H1 (cell line): Measurements from ENCODE around the gene RLN1. TPM values are rescaled to one million over a fixed set of nuclear protein-coding genes. Genes with fewer than 3 reads are reported as not detected.
A peak's percentile ranks its signal among the peaks of the same experiment; 100 is the strongest.
"Not testable (repeated sequence)": the region's sequence is repeated elsewhere in the genome, so short reads cannot be mapped to it uniquely, and the experiment has no call there.

Experiments used
- CTCF ChIA-PET: fragments of 300-600 bp; sonication (Branson Sonifier 250); formaldehyde crosslinking; loops from one replicate; lab custom pipeline; 2021; ENCODE audit not compliant: partially characterized antibody; lab: Charles Lee
- POLR2A ChIA-PET: fragments of 300-600 bp; sonication (Branson Sonifier 250); formaldehyde crosslinking; loops from one replicate; lab custom pipeline; 2021; ENCODE audit warnings: inconsistent platforms; ENCODE audit not compliant: partially characterized antibody; lab: Charles Lee
- DNase-seq, 2 experiments: peaks; one replicate each; pipeline versions ENCODE4 v3.0.0 to v3.0.0-alpha.2; 2010 to 2022; ENCODE audit warnings: low spot score in 2 of 2, low read depth in 1 of 2, mixed read lengths in 1 of 2
- FAIRE-seq: peaks from 2 replicates; lab custom pipeline; 2011; peaks lifted over from hg19 to GRCh38; lab: Jason Lieb, UNC
- H2AFZ ChIP-seq: 2 replicates; pipeline ENCODE4 v1.8.1; 2012; ENCODE audit warnings: low read length, inconsistent platforms
- H2AK5ac ChIP-seq: 2 replicates; pipeline ENCODE4 v1.6.1; 2013; ENCODE audit warnings: low read depth, low read length
- H2BK120ac ChIP-seq: replicated peaks from 2 replicates; pipeline ENCODE3; 2013; ENCODE audit warnings: low read depth, low read length, inconsistent platforms
- H2BK12ac ChIP-seq: 2 replicates; pipeline ENCODE4 v1.6.1; 2013; ENCODE audit warnings: low read depth, low read length
- H2BK15ac ChIP-seq: 2 replicates; pipeline ENCODE4 v1.6.1; 2013; ENCODE audit warnings: low read length
- H2BK20ac ChIP-seq: 2 replicates; pipeline ENCODE4 v1.6.1; 2013; ENCODE audit warnings: low read length
- H2BK5ac ChIP-seq: 2 replicates; pipeline ENCODE4 v1.6.1; 2013; ENCODE audit warnings: low read depth, low read length
- H3K14ac ChIP-seq: 2 replicates; pipeline ENCODE4 v1.6.1; 2013; ENCODE audit warnings: inconsistent platforms; ENCODE audit not compliant: insufficient read length
- H3K18ac ChIP-seq: 2 replicates; pipeline ENCODE4 v1.6.1; 2013; ENCODE audit warnings: low read length; ENCODE audit errors: extremely low read depth
- H3K23ac ChIP-seq: 2 replicates; pipeline ENCODE4 v1.6.1; 2013; ENCODE audit warnings: inconsistent platforms; ENCODE audit not compliant: insufficient read length
- H3K23me2 ChIP-seq: 2 replicates; pipeline ENCODE4 v1.6.1; 2013; ENCODE audit warnings: low read depth, low read length
- H3K27ac ChIP-seq: 2 replicates; pipeline ENCODE4 v1.6.1; 2011; ENCODE audit warnings: low read depth, low read length, inconsistent platforms
- H3K27me3 ChIP-seq, 4 experiments: replicated peaks in 1 of 4; 1 replicate in 1 of 4; 2 replicates in 3 of 4; pipeline versions ENCODE4 v1.6.1 to v1.8.1; 2011 to 2013; ENCODE audit warnings: low read length in 3 of 4, mild to moderate bottlenecking in 3 of 4, inconsistent platforms in 2 of 4, mixed read lengths in 2 of 4, moderate library complexity in 1 of 4; ENCODE audit not compliant: control insufficient read depth in 3 of 4, insufficient read depth in 3 of 4; ENCODE audit errors: extremely low read depth in 1 of 4
- H3K36me3 ChIP-seq, 4 experiments: 2 replicates each; pipeline versions ENCODE4 v1.6.1 to v1.8.1; 2011 to 2013; ENCODE audit warnings: mild to moderate bottlenecking in 4 of 4, low read length in 3 of 4, moderate library complexity in 2 of 4, control low read depth in 1 of 4, inconsistent platforms in 1 of 4; ENCODE audit not compliant: insufficient read depth in 4 of 4, control insufficient read depth in 2 of 4
- H3K4ac ChIP-seq: replicated peaks from 2 replicates; pipeline ENCODE3; 2013; ENCODE audit warnings: low read length, low read depth, mixed read lengths, inconsistent platforms; ENCODE audit not compliant: insufficient read length
- H3K4me1 ChIP-seq, 4 experiments: replicated peaks in 1 of 4; 1 replicate in 1 of 4; 2 replicates in 3 of 4; pipeline versions ENCODE4 v1.6.1 to v1.8.1; 2011 to 2013; ENCODE audit warnings: low read length in 3 of 4, inconsistent platforms in 2 of 4, mixed read lengths in 1 of 4; ENCODE audit not compliant: insufficient read depth in 4 of 4, control insufficient read depth in 3 of 4
- H3K4me2 ChIP-seq, 2 experiments: 2 replicates each; pipeline versions ENCODE4 v1.6.1 to v1.8.1; 2011 to 2013; ENCODE audit warnings: low read depth in 2 of 2, low read length in 2 of 2, control low read depth in 1 of 2, inconsistent platforms in 1 of 2, mild to moderate bottlenecking in 1 of 2; ENCODE audit not compliant: insufficient read depth in 1 of 2
- H3K4me3 ChIP-seq, 4 experiments: fragments of 200-600, 300-600 bp in 1 of 4; sonication (generic), shearing (Covaris generic), sonication (Bioruptor Twin) in 1 of 4; 2 replicates each; pipeline versions ENCODE4 v1.5.1 to v1.8.1; 2011 to 2016; ENCODE audit warnings: low read length in 4 of 4, low read depth in 3 of 4, control low read depth in 2 of 4, inconsistent platforms in 2 of 4, mild to moderate bottlenecking in 2 of 4, mixed read lengths in 1 of 4, moderate library complexity in 1 of 4; ENCODE audit not compliant: insufficient read depth in 2 of 4; ENCODE audit errors: extremely low read depth in 1 of 4
- H3K56ac ChIP-seq: replicated peaks from 2 replicates; pipeline ENCODE3; 2013; ENCODE audit warnings: low read depth, mild to moderate bottlenecking, mixed read lengths, low read length, inconsistent platforms; ENCODE audit not compliant: insufficient read length
- H3K79me1 ChIP-seq: 2 replicates; pipeline ENCODE4 v1.6.1; 2013; ENCODE audit warnings: low read depth, low read length, control low read depth
- H3K79me2 ChIP-seq, 2 experiments: 2 replicates each; pipeline versions ENCODE4 v1.6.1 to v1.8.1; 2012 to 2013; ENCODE audit warnings: low read length in 2 of 2, mild to moderate bottlenecking in 2 of 2, inconsistent platforms in 1 of 2; ENCODE audit not compliant: insufficient read depth in 2 of 2, control insufficient read depth in 1 of 2
- H3K9ac ChIP-seq, 4 experiments: replicated peaks in 1 of 4; 1 replicate in 1 of 4; 2 replicates in 3 of 4; pipeline versions ENCODE4 v1.6.1 to v1.8.1; 2011 to 2013; ENCODE audit warnings: low read depth in 3 of 4, low read length in 3 of 4, control low read depth in 2 of 4, mild to moderate bottlenecking in 2 of 4, moderate library complexity in 2 of 4, inconsistent platforms in 1 of 4; ENCODE audit errors: extremely low read depth in 1 of 4
- H3K9me3 ChIP-seq, 2 experiments: 2 replicates each; pipeline versions ENCODE4 v1.6.1 to v1.8.1; 2012 to 2013; ENCODE audit warnings: mild to moderate bottlenecking in 2 of 2, moderate library complexity in 2 of 2, control low read depth in 1 of 2, inconsistent platforms in 1 of 2, low read depth in 1 of 2, low read length in 1 of 2, mixed read lengths in 1 of 2; ENCODE audit not compliant: insufficient read depth in 2 of 2
- H4K20me1 ChIP-seq, 2 experiments: replicated peaks in 1 of 2; 2 replicates each; pipeline versions ENCODE3 to v1.8.1; 2011 to 2013; ENCODE audit warnings: inconsistent platforms in 2 of 2, low read length in 2 of 2, mild to moderate bottlenecking in 1 of 2; ENCODE audit not compliant: insufficient read depth in 2 of 2, control insufficient read depth in 1 of 2
- H4K5ac ChIP-seq: 2 replicates; pipeline ENCODE4 v1.6.1; 2013; ENCODE audit warnings: low read length, low read depth, mixed read lengths, inconsistent platforms; ENCODE audit not compliant: insufficient read length
- H4K8ac ChIP-seq: 2 replicates; pipeline ENCODE4 v1.8.0; 2013; ENCODE audit warnings: mild to moderate bottlenecking, moderate library complexity, low read length, inconsistent platforms; ENCODE audit not compliant: insufficient read depth; ENCODE audit errors: extremely low read depth
- H4K91ac ChIP-seq: replicated peaks from 2 replicates; pipeline ENCODE3; 2013; ENCODE audit warnings: low read length, mixed read lengths, inconsistent platforms; ENCODE audit not compliant: insufficient read length
- WGBS, 2 experiments: shearing (Covaris generic) in 1 of 2; methylation state at CpG; one replicate each; pipeline versions ENCODE4 v1.1.6 to v1.1.7; 2013 to 2015; ENCODE audit warnings: low lambda C conversion rate in 2 of 2, mixed read lengths in 2 of 2, inconsistent platforms in 1 of 2, low coverage in 1 of 2, missing lambda C conversion rate in 1 of 2; ENCODE audit not compliant: insufficient replicate concordance in 2 of 2, insufficient coverage in 1 of 2, insufficient read length in 1 of 2; ENCODE audit errors: extremely low coverage in 1 of 2, missing lambda C conversion rate in 1 of 2; 5-methylcytosine and 5-hydroxymethylcytosine counted together
- polyA plus RNA-seq, 7 experiments: library from polyadenylated mRNA; depleted of rRNA in 3 of 7; stranded (reverse) in 5 of 7; unstranded in 2 of 7; fragments of >200 nt in 5 of 7; fragments of 200-250 nt in 2 of 7; gene quantifications; 1 replicate in 5 of 7; 2 replicates in 1 of 7; 4 replicates in 1 of 7; pipeline versions ENCODE4 v1.2.1 to v1.2.3, GENCODE V29; 2011 to 2013; ENCODE audit warnings: missing spikeins in 2 of 7, mixed read lengths in 2 of 7
- total RNA-seq: library from RNA; stranded (reverse); fragmentation: NEBNext Ultra II Directional; extraction: Animal tissue kit (Norgen Biotek cat#: 25700); gene quantifications from 2 replicates; pipeline ENCODE4 v1.2.1, GENCODE V29; 2021

The RLN1 gene
- total and polyA plus RNA-seq, 2 of the 8 experiments (the other 6 are each of a cell fraction or from before 2014, with no cell fraction given): 0.51 to 0.80 TPM

GRCh38 chr9:5303840-5304795, 35.6 kb downstream of the RLN1 start, which contains the start of gene RLN2:
RLN2 (minus strand) TSS chr9:5304716; CDS start chr9:5304580, 136 bp downstream.
- H4K8ac ChIP-seq, H3K4me1 ChIP-seq, H3K79me1 ChIP-seq, CTCF ChIA-PET, POLR2A ChIA-PET, H3K23me2 ChIP-seq, H2BK15ac ChIP-seq, H3K27ac ChIP-seq, H2BK12ac ChIP-seq, H2BK5ac ChIP-seq, H3K79me2 ChIP-seq, H3K56ac ChIP-seq, H3K14ac ChIP-seq, H3K36me3 ChIP-seq, H2BK120ac ChIP-seq, H3K18ac ChIP-seq, H2BK20ac ChIP-seq, H3K27me3 ChIP-seq, H4K20me1 ChIP-seq, H3K9ac ChIP-seq, H4K5ac ChIP-seq, H3K9me3 ChIP-seq, H3K4ac ChIP-seq, H2AK5ac ChIP-seq, H4K91ac ChIP-seq, H3K23ac ChIP-seq: not testable (repeated sequence)
- 22% methylated on average over 14 of the region's 50 CpGs; no CpG with 5 or more reads in 1 of the 2 experiments for WGBS, 2 experiments
- peak; percentile 100 for FAIRE-seq
- H3K4me3 ChIP-seq: peak within 1 kb of the TSS in 1 of 4 experiments; percentile 36; a peak in 1 of 8 replicates
- peak within 1 kb of the TSS; percentile 51 to 57; a peak in 2 of 4 replicates for H3K4me2 ChIP-seq
- peak within 1 kb of the TSS; percentile 86 for H2AFZ ChIP-seq
- peak in 1 of 2 experiments; percentile 67 for DNase-seq
